HL-60 (cell line): ENCODE results near the gene WDR27.

Source experiments
- DNase-seq, 2 experiments: peaks; one replicate each; pipeline ENCODE4 v3.0.0-alpha.2; 2010 to 2020; ENCODE audit warnings: low read depth in 1 of 2, low spot score in 1 of 2
- H3K27ac ChIP-seq: fragments of 250-450 bp; sonication (Bioruptor Pico); replicated peaks from 2 replicates; pipeline ENCODE4 v1.5.1; 2020; ENCODE audit warnings: mild to moderate bottlenecking, moderate library complexity
- H3K27me3 ChIP-seq: fragments of 250-450 bp; sonication (Bioruptor Pico); 2 replicates; pipeline ENCODE4 v1.5.1; 2021; ENCODE audit warnings: mild to moderate bottlenecking, moderate library complexity; ENCODE audit not compliant: insufficient read depth, poor library complexity, severe bottlenecking
- H3K4me3 ChIP-seq: replicated peaks from 2 replicates; pipeline ENCODE4 v1.5.1; 2011; ENCODE audit warnings: mild to moderate bottlenecking, control low read depth, low read length; ENCODE audit not compliant: insufficient read depth
- GABPA ChIP-seq: IDR thresholded peaks from 2 replicates; pipeline ENCODE4 v1.6.1; 2012; ENCODE audit warnings: low read depth
- POLR2AphosphoS5 ChIP-seq: IDR thresholded peaks from 2 replicates; pipeline ENCODE4 v1.6.1; 2012; ENCODE audit warnings: low read depth
- SPI1 ChIP-seq: IDR thresholded peaks from 2 replicates; pipeline ENCODE4 v1.6.1; 2012; ENCODE audit warnings: low read depth, mild to moderate bottlenecking, borderline replicate concordance
- TF ChIP-seq, protein P1 (sequence below): IDR thresholded peaks from 2 replicates; pipeline ENCODE4 v1.6.1; 2012; ENCODE audit warnings: low read depth; ENCODE audit not compliant: insufficient replicate concordance
- TF ChIP-seq, protein P2 (sequence below): IDR thresholded peaks from one replicate; pipeline ENCODE4 v1.5.1; 2011; ENCODE audit warnings: low read length, control low read depth, inconsistent platforms; ENCODE audit not compliant: insufficient read depth

WDR27 gene

DNA sequence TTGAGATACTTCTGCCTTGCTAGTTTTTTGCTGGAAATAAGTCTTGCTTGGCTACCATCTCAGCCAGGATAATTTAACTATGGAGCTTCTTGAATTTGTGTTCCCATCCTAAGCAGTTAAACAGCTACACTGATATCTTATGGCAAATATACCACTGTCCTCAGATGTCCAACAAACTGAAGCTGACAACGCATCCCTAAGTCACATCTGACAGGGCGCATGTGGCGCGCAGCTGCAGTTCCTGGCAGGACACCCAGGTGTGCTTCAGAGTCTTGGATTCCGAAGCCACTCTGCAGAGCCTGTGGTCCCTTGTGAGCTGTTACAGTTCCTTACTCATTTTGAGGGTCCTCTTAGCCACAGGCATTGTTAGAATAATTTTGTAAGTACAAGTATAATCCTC, 127.9 kb downstream of the WDR27 start:
- no peaks in the 10 kb centered on the region for H3K27me3 ChIP-seq
- no peak for TF ChIP-seq GABPA
- TF ChIP-seq, protein P1, sequence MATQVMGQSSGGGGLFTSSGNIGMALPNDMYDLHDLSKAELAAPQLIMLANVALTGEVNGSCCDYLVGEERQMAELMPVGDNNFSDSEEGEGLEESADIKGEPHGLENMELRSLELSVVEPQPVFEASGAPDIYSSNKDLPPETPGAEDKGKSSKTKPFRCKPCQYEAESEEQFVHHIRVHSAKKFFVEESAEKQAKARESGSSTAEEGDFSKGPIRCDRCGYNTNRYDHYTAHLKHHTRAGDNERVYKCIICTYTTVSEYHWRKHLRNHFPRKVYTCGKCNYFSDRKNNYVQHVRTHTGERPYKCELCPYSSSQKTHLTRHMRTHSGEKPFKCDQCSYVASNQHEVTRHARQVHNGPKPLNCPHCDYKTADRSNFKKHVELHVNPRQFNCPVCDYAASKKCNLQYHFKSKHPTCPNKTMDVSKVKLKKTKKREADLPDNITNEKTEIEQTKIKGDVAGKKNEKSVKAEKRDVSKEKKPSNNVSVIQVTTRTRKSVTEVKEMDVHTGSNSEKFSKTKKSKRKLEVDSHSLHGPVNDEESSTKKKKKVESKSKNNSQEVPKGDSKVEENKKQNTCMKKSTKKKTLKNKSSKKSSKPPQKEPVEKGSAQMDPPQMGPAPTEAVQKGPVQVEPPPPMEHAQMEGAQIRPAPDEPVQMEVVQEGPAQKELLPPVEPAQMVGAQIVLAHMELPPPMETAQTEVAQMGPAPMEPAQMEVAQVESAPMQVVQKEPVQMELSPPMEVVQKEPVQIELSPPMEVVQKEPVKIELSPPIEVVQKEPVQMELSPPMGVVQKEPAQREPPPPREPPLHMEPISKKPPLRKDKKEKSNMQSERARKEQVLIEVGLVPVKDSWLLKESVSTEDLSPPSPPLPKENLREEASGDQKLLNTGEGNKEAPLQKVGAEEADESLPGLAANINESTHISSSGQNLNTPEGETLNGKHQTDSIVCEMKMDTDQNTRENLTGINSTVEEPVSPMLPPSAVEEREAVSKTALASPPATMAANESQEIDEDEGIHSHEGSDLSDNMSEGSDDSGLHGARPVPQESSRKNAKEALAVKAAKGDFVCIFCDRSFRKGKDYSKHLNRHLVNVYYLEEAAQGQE: no peak
- no peak for TF ChIP-seq POLR2AphosphoS5
- TF ChIP-seq SPI1: no peak
- TF ChIP-seq, protein P2, sequence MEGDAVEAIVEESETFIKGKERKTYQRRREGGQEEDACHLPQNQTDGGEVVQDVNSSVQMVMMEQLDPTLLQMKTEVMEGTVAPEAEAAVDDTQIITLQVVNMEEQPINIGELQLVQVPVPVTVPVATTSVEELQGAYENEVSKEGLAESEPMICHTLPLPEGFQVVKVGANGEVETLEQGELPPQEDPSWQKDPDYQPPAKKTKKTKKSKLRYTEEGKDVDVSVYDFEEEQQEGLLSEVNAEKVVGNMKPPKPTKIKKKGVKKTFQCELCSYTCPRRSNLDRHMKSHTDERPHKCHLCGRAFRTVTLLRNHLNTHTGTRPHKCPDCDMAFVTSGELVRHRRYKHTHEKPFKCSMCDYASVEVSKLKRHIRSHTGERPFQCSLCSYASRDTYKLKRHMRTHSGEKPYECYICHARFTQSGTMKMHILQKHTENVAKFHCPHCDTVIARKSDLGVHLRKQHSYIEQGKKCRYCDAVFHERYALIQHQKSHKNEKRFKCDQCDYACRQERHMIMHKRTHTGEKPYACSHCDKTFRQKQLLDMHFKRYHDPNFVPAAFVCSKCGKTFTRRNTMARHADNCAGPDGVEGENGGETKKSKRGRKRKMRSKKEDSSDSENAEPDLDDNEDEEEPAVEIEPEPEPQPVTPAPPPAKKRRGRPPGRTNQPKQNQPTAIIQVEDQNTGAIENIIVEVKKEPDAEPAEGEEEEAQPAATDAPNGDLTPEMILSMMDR: no peak
- H3K27ac ChIP-seq: no peak overlapping the region
- no peak for DNase-seq
- H3K4me3 ChIP-seq: no peak overlapping the region

GRCh38 chr6:169571123-169571962, 130.5 kb downstream of the WDR27 start:
- DNase-seq: no peak

DNA sequence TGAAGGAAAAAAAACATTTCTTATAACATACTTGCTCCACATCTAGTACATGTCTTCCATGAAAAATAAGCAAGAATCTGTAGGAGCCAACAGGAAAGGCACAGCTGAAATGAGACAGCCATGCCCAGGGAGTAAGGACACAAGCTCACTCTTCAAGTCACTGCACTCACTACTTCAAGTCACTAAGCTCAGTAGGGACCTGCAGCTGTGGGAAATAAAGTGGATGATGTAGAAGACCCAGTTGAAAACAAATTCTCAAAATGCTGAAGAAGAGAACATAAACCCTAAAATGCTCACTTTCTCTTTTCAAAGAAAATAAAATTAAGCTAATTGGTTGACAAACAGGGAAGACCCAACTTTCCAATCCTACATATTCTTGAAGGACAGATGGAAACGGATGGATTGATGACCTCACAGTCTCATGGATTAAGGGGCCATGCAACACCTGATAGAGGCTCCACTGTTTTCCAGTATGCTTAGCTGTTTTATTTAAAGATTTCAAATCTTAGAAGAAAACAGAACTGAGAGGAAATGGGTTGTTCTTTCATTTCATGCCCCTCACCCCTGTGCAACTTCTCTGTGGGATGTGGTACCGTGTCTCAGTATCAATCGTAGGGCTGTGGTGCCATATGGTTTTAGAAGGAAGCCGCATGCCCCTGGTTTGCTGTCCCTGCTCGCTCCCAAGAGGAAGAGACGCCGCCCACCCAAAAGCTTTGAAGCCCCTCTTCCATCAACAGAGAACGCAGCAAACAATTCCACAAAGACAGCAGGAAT, 133.3 kb downstream of the WDR27 start:
- DNase-seq: no peak

More at GRCh38 chr6:169571123-169571962, 130.5 kb downstream of the WDR27 start:
- Histone ChIP-seq H3K27me3 (no peaks in the 10 kb centered on the region), H3K4me3 (no peak overlapping the region), H3K27ac (no peak overlapping the region)
- no peak for TF ChIP-seq GABPA
- TF ChIP-seq, protein P1: no peak
- TF ChIP-seq, protein P2: no peak
- no peak for TF ChIP-seq SPI1
- no peak for TF ChIP-seq POLR2AphosphoS5

More for the DNA sequence above, 133.3 kb downstream of the WDR27 start:
- no peak overlapping the region for H3K4me3 ChIP-seq
- H3K27me3 ChIP-seq: no peaks in the 10 kb centered on the region
- H3K27ac ChIP-seq: no peak overlapping the region
- TF ChIP-seq GABPA: no peak
- TF ChIP-seq, protein P2: no peak
- no peak for TF ChIP-seq POLR2AphosphoS5
- TF ChIP-seq, protein P1: no peak
- TF ChIP-seq SPI1: no peak
